ENCODE measurements around the gene CLASP1.

GRCh38 chr2:121640380-121641316, 8.6 kb downstream of the CLASP1 start:
- TF ChIP-seq CTCF (IDR thresholded peaks at IDR 0.05): no peak
- no peak for TF ChIP-seq POLR2A (IDR thresholded peaks at IDR 0.05)
